Stimulated activated CD4-positive, alpha-beta T cell treated with anti-CD3 and anti-CD28 coated beads, Interleukin-4, amount 100 ng/mL, for 4 hours (primary cell): ENCODE data around the gene CRY2.
"Not testable (repeated sequence)": the region's sequence is repeated elsewhere in the genome, so short reads cannot be mapped to it uniquely, and the experiment has no call there.

Experiments
- DNase-seq, 2 experiments: peaks; one replicate each; pipeline ENCODE4 v3.0.0-alpha.2; 2020

CRY2 gene

GRCh38 chr11:45880772-45881570 is 33.7 kb downstream of the CRY2 start:
- no peak for DNase-seq

GRCh38 chr11:45881708-45882368 is 34.6 kb downstream of the CRY2 start:
- no peak for DNase-seq

- DNase-seq: no peak
Measured at GRCh38 chr11:45884596-45885185, 37.4 kb downstream of the CRY2 start.

DNA sequence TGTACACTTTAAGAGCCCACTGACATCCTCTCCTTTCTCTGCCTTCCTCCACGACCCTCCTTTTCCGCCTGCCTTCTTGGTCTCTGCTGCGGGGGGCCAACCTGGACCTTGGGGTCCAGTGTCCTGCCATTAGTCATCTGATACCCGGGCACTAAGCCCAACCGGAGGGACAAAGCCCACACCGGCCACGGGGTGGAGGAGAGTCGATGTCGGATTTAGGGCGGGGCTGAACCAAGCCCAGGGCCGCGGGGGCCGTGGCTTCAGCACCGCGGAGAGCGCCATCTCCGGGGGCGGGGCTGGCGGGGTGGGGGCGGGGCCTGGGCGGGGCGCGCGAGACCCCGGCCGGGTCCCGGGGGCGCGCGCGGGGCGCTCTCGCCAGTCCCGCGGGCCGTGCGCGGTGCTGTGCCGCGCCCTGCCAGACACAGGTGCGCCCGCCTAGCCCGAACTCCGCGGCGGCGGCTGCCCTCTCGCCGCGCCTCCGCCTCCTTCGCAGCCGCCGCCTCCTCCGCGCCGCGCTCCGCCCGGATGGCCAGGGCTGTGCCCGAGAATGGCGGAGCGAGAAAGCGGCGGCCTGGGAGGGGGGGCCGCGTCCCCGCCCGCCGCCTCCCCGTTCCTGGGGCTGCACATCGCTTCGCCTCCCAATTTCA is 38.1 kb downstream of the CRY2 start, which contains the start of gene MAPK8IP1:
TSS of gene MAPK8IP1 (plus strand) at position 378 of the 647 bp plus-strand sequence. CDS start at position 548, 170 bp downstream.
- peak; percentile 21 to 56 for DNase-seq

- DNase-seq: no peak
Measured at GRCh38 chr11:45885921-45886721, 38.8 kb downstream of the CRY2 start.

DNA sequence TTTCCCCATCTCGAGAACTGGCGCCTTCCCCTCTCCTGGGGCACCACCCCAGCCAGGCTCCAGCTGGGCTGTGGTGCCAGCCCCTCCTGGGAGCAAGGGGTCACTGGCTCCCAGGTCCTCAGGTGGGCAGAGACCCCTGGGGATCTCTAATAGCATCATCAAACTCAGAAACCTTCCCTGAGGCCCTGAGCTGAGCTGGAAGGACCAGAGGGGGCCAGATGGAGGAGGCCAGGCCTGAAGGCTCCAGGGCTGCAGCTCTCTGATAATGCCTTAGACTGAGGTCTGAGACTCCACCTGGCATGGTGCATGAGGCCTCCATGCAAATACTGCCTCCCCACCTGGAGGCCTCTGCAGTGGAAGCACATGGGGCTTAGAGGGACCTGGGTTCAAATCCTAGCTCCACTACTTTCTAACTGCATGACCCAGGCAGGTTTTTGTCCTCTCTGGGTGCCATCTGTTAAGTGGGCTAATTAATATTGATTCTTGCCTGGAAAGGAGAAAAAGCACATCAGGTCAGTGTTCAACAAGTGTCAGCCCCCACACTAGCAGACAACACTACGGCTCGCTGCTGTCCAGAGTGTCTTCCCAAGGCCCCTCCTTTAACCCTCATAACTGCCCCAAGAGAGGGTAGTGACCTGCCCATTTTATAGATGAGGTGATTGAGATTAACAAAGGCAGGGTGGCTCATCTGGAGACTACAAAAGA is 39.7 kb downstream of the CRY2 start:
- DNase-seq: no peak

- DNase-seq: no peak
Measured at GRCh38 chr11:45887587-45887986, 40.3 kb downstream of the CRY2 start.

DNA sequence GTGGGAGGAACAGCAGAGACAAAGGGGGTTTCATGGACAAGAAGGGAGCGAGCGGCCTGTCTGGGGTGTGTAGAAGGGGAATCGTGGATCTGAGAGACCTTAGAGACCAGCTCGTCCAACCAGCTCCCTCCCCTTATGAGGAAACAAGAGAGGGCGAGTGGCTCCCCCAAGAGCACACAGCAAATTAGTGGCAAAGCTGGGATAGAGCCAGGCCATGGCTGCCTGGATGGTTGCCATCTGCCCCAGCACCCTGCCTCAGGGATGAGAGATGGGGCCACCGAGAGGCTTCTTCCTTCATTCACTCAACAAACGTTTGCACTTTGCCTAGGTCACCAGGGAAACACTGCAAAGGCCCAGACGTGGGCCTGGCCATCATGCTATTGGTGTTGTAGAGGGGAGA is 42.3 kb downstream of the CRY2 start:
- no peak for DNase-seq

DNA sequence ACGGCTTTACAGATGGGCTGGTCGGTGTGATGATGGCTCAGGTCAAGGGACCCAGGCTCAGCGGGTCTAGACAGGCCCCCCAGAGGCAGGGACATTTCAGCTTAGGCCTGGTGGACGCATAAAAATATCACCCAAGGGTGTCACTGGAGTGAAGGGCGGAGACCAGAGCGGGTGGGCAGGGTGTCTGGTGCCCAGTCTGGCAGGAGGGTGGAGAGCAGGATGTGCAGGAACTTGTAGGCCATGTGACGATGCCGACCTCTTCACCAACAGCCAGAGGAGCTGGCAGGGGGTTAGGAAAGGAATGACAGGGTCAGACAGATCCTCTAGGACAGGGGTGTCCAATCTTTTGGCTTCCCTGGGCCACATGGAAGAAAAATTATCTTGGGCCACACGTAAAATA is 42.7 kb downstream of the CRY2 start:
- DNase-seq: no peak

GRCh38 chr11:45890886-45891550 is 43.7 kb downstream of the CRY2 start:
- no peak for DNase-seq

DNA sequence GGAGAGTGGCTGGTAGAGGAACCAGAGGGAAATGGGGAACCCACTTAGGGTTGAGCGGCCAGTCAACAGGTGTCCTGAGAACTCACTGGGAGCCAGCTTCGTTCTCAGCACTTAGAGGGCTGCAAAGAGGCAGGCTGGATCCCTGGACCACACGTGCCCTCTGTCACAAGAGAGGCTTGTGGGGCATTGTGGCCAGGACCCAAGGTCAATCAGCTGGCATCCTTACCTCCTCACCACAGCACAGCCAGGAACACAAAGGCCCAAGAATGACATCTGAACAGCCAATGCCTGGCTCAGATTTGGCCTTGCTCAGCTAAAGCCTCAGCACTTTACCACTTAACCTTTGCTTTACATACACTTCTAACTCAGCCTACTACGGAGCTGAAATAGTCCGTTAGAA is 45.6 kb downstream of the CRY2 start:
- no peak for DNase-seq

GRCh38 chr11:45894555-45895247 is 47.4 kb downstream of the CRY2 start:
- DNase-seq: no peak

- no peak for DNase-seq
Measured at GRCh38 chr11:45895553-45896259, 48.4 kb downstream of the CRY2 start.

GRCh38 chr11:45896422-45896984 is 49.2 kb downstream of the CRY2 start:
- no peak for DNase-seq

DNA sequence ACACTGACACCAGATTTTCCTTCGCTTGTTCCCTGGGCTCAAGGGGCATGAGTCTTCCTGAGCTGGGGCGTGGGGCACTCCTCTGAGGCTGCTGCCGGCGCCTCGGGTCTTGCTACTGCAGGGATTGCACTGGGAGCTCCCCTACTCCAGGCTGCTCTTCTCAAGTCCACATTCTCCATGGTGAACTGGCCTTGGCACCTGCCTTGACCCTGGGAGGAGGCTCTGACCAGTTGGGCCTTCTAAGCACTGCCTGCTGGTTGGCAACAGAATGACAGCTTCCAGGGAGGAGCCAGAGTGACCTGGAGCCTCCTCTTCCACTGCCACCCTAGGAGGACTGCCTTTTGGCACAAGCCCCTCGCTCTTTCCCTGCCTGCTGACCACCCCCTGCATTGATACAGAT is 50.3 kb downstream of the CRY2 start:
- DNase-seq: no peak

DNA sequence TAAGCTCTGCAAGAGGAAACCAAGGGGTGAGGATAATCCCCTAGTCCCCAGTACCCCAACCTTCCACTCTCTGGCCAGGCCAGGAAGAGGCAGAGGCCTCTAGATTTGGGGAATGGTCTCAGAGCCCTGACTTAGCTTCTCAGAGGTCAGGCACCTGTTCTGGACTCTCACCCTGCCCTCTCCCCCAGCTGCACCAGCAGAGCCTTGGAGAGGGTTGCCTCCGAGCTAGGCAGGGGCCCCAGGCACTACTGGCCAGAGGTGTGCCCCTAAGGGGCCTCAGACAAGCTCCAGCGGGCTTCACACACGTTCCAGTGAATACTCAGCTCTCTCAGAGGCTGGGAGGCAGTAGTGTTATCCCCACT is 51.8 kb downstream of the CRY2 start:
- no peak for DNase-seq

GRCh38 chr11:45899448-45900174 is 52.3 kb downstream of the CRY2 start:
- DNase-seq: peak; percentile 43 to 52

DNA sequence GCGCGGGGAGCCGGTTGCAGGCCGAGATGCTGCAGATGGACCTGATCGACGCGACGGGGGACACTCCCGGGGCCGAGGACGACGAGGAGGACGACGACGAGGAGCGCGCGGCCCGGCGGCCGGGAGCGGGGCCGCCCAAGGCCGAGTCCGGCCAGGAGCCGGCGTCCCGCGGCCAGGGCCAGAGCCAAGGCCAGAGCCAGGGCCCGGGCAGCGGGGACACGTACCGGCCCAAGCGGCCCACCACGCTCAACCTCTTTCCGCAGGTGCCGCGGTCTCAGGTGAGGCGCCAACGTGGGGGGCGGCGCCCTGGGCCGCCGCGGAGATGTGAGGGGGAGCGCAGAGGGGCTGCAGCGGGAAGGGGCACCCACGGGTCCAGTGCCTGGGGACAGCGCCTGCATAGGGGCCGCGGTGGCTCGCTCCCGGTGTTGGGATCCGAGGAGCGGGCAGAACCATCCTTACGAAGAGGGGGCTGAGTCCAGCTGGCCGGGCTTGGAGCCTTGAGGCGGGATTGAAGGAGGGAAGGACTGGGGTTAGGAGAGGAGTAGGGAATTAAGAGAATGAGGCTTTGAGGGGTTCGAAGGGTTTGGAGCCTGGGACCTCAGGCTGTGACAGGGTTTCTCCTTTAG is 53.0 kb downstream of the CRY2 start:
- not testable (repeated sequence) for DNase-seq
